Activated CD4-positive, alpha-beta T cell treated with anti-CD3 and anti-CD28 coated beads, Interleukin-2, amount 50 U/mL, for 24 hours (primary cell): ENCODE measurements around the gene JAKMIP3.

ENCODE experiments used
- DNase-seq, 2 donors: peaks; one replicate each; pipeline ENCODE4 v3.0.0-alpha.2; 2020; ENCODE audit warnings: low read depth in 1 of 2, low spot score in 1 of 2

JAKMIP3 gene

GRCh38 chr10:132110111-132110521, 44.4 kb downstream of the JAKMIP3 start:
- no peak for DNase-seq

GRCh38 chr10:132110713-132111112, 45.0 kb downstream of the JAKMIP3 start:
- DNase-seq = no peak

- no peak for DNase-seq
These were observed 45.5 kb downstream of the JAKMIP3 start for GRCh38 chr10:132111121-132111731.

GRCh38 chr10:132111871-132112341, 46.2 kb downstream of the JAKMIP3 start:
- DNase-seq = no peak

- no peak for DNase-seq
These were observed 46.9 kb downstream of the JAKMIP3 start for GRCh38 chr10:132112611-132113010.

GRCh38 chr10:132113206-132113605, 47.5 kb downstream of the JAKMIP3 start:
- DNase-seq = no peak

GRCh38 chr10:132113766-132114365, 48.1 kb downstream of the JAKMIP3 start:
- DNase-seq = no peak

- DNase-seq = no peak
These were observed 49.3 kb downstream of the JAKMIP3 start for GRCh38 chr10:132114953-132115520.
